K562 (cell line): ENCODE data around the gene TMEM185B. TPM values are rescaled to one million over a fixed set of nuclear protein-coding genes. Genes with fewer than 3 reads are reported as not detected.

Experiments
- ATF7 ChIP-seq: fragments of 450-650 bp; IDR thresholded peaks from 2 replicates; pipeline ENCODE4 v1.7.1; 2014; ENCODE audit warnings: mild to moderate bottlenecking, moderate library complexity
- BHLHE40 ChIP-seq: IDR thresholded peaks from 2 replicates; pipeline ENCODE4 v1.6.1; 2011; ENCODE audit warnings: low read length, improper control_type of control experiment
- CEBPG ChIP-seq, 3 experiments: fragments of 200-800 bp in 1 of 3; sonication (Bioruptor generic) in 1 of 3; sonication (generic) in 1 of 3; formaldehyde crosslinking in 1 of 3; IDR thresholded peaks in 2 of 3; conservative IDR thresholded peaks in 1 of 3; 2 replicates each; pipeline versions ENCODE4 v1.6.1 to v1.8.0; 2016 to 2022; ENCODE audit warnings: missing compliant biosample characterization in 2 of 3, missing genetic modification characterization in 2 of 3, mild to moderate bottlenecking in 1 of 3, missing genetic modification reagents in 1 of 3
- CREBBP ChIP-seq: IDR thresholded peaks from one replicate; pipeline ENCODE4 v1.6.1; 2012; ENCODE audit warnings: low read depth, mild to moderate bottlenecking, control low read depth, inconsistent platforms, low read length
- E2F1 ChIP-seq: sonication (generic); formaldehyde crosslinking; IDR thresholded peaks from 2 replicates; pipeline ENCODE4 v1.8.1; 2023; ENCODE audit warnings: mild to moderate bottlenecking, missing genetic modification reagents, moderate library complexity
- MTF1 ChIP-seq: fragments of 250-450 bp; sonication (Bioruptor Pico); IDR thresholded peaks from 2 replicates; pipeline ENCODE4 v1.9.0; 2021; ENCODE audit warnings: moderate library complexity, mild to moderate bottlenecking, inconsistent platforms, borderline replicate concordance
- POLR2G ChIP-seq: fragments of 200-400 bp; formaldehyde crosslinking; IDR thresholded peaks from 2 replicates; pipeline ENCODE4 v1.6.1; 2017; ENCODE audit warnings: low read depth, mild to moderate bottlenecking, antibody characterized with exemption, low read length, moderate library complexity
- SRSF3 ChIP-seq: fragments of 200-400 bp; formaldehyde crosslinking; IDR thresholded peaks from 2 replicates; pipeline ENCODE4 v1.6.1; 2016; ENCODE audit warnings: mild to moderate bottlenecking, low read length, moderate library complexity; ENCODE audit not compliant: insufficient read depth
- ZNF445 ChIP-seq: fragments of 250-450 bp; sonication (Bioruptor Pico); IDR thresholded peaks from 2 replicates; pipeline ENCODE4 v1.4.0; 2020; ENCODE audit warnings: low read depth, mild to moderate bottlenecking, moderate library complexity
- ZNF77 ChIP-seq: fragments of 250-450 bp; sonication (Bioruptor Pico); IDR thresholded peaks from 2 replicates; pipeline ENCODE4 v1.5.0; 2020
- polyA plus RNA-seq, 8 experiments: library from polyadenylated mRNA; depleted of rRNA in 4 of 8; stranded (reverse) in 5 of 8; unstranded in 3 of 8; fragments of >200 nt; fragmentation: Nextera tagmentation in 2 of 8; fragmentation: Illumina TruSeq in 1 of 8; extraction: Ambion mirVana in 2 of 8; extraction: Trizol in 1 of 8; gene quantifications; 2 replicates each; pipeline versions ENCODE4 v1.2.1 to v1.2.3, GENCODE V29; 2011 to 2014; ENCODE audit warnings: inconsistent platforms in 1 of 8, missing spikeins in 1 of 8
- total RNA-seq, 7 experiments: library from RNA; depleted of rRNA in 6 of 7; stranded (reverse); fragments of >200 nt in 6 of 7; fragmentation: Illumina TruSeq in 2 of 7; extraction: Trizol in 2 of 7; gene quantifications; 2 replicates each; pipeline versions ENCODE4 v1.2.1 to v1.2.3, GENCODE V29; 2011 to 2021; ENCODE audit warnings: low replicate concordance in 1 of 7
- TF ChIP-seq, protein P1 (sequence below): fragments of 200-800 bp; sonication (Bioruptor generic); IDR thresholded peaks from 2 replicates; pipeline ENCODE4 v1.6.1; 2017; ENCODE audit warnings: missing genetic modification characterization, missing compliant biosample characterization
- TF ChIP-seq, protein P2 (sequence below): fragments of 450-650 bp; IDR thresholded peaks from 2 replicates; pipeline ENCODE4 v1.7.1; 2018; ENCODE audit warnings: mild to moderate bottlenecking, low read depth; ENCODE audit not compliant: partially characterized antibody
- TF ChIP-seq, protein P3 (sequence below): fragments of 250-450 bp; sonication (Bioruptor Pico); IDR thresholded peaks from 2 replicates; pipeline ENCODE4 v1.4.0; 2020; ENCODE audit warnings: mild to moderate bottlenecking, moderate library complexity, borderline replicate concordance

TMEM185B gene
- total and polyA plus RNA-seq, 9 of the 15 experiments (the other 6 are each of a cell fraction or from before 2014, with no cell fraction given) = 2.9 to 28.2 (median 11.5) TPM

GRCh38 chr2:120253021-120253882 lies 30.1 kb upstream of the TMEM185B start (continued):
- TF ChIP-seq MTF1 (CRISPR knock-in tag) = no peak
- TF ChIP-seq, protein P1, sequence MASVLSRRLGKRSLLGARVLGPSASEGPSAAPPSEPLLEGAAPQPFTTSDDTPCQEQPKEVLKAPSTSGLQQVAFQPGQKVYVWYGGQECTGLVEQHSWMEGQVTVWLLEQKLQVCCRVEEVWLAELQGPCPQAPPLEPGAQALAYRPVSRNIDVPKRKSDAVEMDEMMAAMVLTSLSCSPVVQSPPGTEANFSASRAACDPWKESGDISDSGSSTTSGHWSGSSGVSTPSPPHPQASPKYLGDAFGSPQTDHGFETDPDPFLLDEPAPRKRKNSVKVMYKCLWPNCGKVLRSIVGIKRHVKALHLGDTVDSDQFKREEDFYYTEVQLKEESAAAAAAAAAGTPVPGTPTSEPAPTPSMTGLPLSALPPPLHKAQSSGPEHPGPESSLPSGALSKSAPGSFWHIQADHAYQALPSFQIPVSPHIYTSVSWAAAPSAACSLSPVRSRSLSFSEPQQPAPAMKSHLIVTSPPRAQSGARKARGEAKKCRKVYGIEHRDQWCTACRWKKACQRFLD (CRISPR knock-in tag) = 0 out of 2 replicates have a peak, but pooled peaks have one; percentile 43
- no peak for TF ChIP-seq E2F1 (CRISPR knock-in tag)
- TF ChIP-seq ZNF77 (CRISPR knock-in tag) = no peak
- TF ChIP-seq, protein P2, sequence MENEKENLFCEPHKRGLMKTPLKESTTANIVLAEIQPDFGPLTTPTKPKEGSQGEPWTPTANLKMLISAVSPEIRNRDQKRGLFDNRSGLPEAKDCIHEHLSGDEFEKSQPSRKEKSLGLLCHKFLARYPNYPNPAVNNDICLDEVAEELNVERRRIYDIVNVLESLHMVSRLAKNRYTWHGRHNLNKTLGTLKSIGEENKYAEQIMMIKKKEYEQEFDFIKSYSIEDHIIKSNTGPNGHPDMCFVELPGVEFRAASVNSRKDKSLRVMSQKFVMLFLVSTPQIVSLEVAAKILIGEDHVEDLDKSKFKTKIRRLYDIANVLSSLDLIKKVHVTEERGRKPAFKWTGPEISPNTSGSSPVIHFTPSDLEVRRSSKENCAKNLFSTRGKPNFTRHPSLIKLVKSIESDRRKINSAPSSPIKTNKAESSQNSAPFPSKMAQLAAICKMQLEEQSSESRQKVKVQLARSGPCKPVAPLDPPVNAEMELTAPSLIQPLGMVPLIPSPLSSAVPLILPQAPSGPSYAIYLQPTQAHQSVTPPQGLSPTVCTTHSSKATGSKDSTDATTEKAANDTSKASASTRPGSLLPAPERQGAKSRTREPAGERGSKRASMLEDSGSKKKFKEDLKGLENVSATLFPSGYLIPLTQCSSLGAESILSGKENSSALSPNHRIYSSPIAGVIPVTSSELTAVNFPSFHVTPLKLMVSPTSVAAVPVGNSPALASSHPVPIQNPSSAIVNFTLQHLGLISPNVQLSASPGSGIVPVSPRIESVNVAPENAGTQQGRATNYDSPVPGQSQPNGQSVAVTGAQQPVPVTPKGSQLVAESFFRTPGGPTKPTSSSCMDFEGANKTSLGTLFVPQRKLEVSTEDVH = peak; percentile 27
- no peak for TF ChIP-seq CEBPG (CRISPR knock-in tag; IDR thresholded peaks at IDR 0.05)
- 0 out of 4 replicates have a peak, but pooled peaks of 1 of the 2 experiments have one; percentile 17 for TF ChIP-seq CEBPG (tag; conservative IDR thresholded peaks at IDR 0.05 in 1 of 2, IDR thresholded peaks at IDR 0.05 in 1 of 2)
- no peak for TF ChIP-seq CREBBP
- no peak for TF ChIP-seq SRSF3
- no peak for TF ChIP-seq ZNF445 (CRISPR knock-in tag)
- TF ChIP-seq BHLHE40 = peak; percentile 28
- TF ChIP-seq, protein P3, sequence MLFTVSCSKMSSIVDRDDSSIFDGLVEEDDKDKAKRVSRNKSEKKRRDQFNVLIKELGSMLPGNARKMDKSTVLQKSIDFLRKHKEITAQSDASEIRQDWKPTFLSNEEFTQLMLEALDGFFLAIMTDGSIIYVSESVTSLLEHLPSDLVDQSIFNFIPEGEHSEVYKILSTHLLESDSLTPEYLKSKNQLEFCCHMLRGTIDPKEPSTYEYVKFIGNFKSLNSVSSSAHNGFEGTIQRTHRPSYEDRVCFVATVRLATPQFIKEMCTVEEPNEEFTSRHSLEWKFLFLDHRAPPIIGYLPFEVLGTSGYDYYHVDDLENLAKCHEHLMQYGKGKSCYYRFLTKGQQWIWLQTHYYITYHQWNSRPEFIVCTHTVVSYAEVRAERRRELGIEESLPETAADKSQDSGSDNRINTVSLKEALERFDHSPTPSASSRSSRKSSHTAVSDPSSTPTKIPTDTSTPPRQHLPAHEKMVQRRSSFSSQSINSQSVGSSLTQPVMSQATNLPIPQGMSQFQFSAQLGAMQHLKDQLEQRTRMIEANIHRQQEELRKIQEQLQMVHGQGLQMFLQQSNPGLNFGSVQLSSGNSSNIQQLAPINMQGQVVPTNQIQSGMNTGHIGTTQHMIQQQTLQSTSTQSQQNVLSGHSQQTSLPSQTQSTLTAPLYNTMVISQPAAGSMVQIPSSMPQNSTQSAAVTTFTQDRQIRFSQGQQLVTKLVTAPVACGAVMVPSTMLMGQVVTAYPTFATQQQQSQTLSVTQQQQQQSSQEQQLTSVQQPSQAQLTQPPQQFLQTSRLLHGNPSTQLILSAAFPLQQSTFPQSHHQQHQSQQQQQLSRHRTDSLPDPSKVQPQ (CRISPR knock-in tag) = no peak
- TF ChIP-seq POLR2G = peak; percentile 84
- 0 out of 2 replicates have a peak, but pooled peaks have one; percentile 30 for TF ChIP-seq ATF7
